Hematopoietic multipotent progenitor cell (in vitro differentiated cells): ENCODE data around the gene TMEM200A. TPM values are rescaled to one million over a fixed set of nuclear protein-coding genes. Genes with fewer than 3 reads are reported as not detected.

Experiments
- DNase-seq, 3 donors: peaks; one replicate each; pipeline ENCODE4 v3.0.0-alpha.2; 2011 to 2015; ENCODE audit warnings: low read depth in 2 of 3, low spot score in 2 of 3
- total RNA-seq: library from RNA; depleted of rRNA; stranded (reverse); fragments of >200 nt; gene quantifications from one replicate; pipeline ENCODE4 v1.2.3, GENCODE V29; 2012

TMEM200A gene
- total RNA-seq, 1 donor, result 3.5 TPM

- peak in 1 of 3 donors; percentile 10 for DNase-seq
These were observed 117.0 kb downstream of the TMEM200A start for GRCh38 chr6:130482645-130483390.

GRCh38 chr6:130485870-130486269 is 120.1 kb downstream of the TMEM200A start:
- no peak for DNase-seq

GRCh38 chr6:130486417-130486816 is 120.6 kb downstream of the TMEM200A start:
- no peak for DNase-seq

- DNase-seq, result no peak
These were observed 123.7 kb downstream of the TMEM200A start for GRCh38 chr6:130489514-130489913.

Other genes with a start within 250 kb of the TMEM200A start
- gene SAMD3, start 143.1 kb upstream of the TMEM200A start, total RNA-seq, result 0.54 TPM